Measurements from ENCODE around the gene LRMDA.

LRMDA gene

DNA sequence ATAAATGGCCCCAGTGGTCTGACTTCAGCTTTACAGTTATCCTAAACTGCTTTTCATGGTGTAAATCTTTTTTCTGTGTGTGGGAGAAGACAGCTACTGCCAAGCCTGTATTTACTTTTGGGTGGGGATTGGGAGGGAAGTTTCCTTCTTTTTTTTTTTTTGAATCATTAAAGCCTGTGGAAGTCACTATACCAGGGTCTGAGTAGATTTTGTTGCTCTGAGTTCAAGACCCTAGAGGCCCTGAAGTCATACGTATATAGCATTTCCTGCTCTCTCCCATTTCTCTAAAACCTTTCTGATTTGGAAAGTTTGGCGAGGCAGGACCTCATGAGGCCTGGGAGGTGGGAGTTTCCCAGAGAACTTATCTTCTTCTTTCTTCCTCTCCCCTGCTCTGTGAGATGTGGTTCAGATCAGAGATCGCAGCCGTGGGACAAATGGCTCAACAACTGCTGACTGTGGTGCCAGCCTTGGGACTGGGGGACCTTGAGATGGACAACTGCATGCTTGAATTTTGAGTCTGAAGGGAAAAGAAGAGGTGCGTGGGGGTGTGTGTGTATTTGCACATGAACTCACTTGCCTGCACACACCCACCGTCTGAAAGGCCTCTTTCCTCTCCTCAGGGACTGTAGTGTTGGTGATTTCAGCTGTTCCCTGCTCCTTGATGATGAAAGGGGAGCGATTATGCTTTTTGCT is 18.1 kb downstream of the LRMDA start:
- no peak for DNase-seq

- no peak for DNase-seq
These were observed 18.6 kb downstream of the LRMDA start for GRCh38 chr10:75450075-75450445.

DNA sequence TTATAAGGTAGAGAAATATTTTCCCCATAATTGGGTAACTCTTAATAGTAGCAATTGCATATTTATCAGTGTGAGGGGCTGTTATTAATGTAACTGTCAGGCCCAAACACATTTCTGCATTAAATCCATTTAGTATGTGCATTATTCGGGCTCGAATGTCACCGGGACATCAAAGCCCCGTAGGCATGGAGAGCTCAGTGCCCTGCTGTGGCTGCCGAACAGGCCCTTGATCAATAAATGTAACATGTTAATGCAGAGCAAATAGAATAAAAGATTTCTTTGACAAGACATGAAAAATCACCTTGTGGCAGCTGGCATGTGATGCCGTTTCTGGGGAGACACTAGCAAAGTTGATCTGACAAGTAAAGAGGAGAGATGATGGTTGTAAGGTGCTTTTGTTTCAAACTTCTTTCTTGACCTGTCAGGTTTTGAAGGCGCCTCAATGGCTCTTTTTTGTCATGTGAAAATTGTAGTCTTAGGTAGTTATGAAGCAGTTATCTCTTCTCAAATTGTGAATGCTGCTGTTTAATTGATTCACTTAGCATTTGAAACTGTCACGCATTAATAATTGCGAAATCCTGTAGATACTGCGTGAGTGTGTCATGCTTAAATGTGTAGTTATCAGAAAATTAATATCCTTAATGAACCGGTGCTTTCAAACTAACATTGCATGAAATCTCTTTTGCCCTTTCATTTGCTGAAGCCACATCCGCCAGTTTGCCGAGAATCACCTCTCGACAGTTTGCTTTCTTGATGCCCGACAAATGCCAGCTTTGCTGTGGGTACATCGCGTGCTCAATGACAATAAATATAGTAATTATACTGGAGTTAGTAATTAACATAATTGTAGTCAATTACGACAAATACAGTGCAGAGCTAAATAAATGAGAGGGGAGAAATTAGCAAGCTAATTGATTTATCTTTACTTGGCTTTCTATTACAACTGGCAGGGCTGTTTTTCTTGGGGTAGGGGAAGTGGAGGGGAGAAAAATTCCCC is 19.5 kb downstream of the LRMDA start:
- no peak for DNase-seq

DNA sequence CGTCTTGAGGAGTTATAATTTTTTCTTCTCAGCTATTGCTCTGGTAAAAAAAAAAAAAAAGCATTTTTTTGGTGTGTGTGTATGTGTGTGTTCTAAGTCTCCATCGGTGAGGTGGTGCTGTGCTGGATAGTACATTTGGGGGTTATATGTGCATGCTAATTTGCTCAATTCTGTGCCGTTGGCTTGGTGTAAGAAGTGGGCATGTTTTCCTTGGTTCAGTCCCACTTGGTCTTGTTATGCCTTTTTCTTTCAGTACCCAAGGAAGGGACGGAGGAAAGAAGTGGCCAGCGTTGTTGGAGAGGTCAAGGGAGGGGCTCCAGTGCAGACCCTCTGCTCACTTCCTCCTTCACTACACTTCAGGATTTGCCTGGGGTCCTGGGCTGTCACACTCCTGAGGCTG is 20.4 kb downstream of the LRMDA start:
- no peak for DNase-seq

DNA sequence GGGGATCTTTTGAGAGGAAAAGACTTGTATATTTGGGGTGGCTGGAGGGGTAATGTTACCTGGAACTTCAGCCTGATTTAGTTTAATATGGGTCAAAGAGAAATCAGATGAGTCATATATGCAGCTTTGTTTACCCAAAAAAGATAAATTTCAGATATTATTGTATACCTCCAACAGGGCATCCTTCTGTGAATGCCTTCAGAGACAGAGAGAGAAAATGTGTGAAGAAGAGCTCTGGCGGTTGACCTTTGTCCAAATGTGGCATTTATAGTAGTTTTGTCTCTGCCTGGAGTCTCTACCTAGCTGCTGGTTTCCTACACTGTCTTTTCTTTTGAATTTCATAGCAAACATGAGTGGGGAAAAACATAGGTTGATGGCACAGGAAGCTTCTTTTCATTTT is 21.6 kb downstream of the LRMDA start:
- DNase-seq = no peak

DNA sequence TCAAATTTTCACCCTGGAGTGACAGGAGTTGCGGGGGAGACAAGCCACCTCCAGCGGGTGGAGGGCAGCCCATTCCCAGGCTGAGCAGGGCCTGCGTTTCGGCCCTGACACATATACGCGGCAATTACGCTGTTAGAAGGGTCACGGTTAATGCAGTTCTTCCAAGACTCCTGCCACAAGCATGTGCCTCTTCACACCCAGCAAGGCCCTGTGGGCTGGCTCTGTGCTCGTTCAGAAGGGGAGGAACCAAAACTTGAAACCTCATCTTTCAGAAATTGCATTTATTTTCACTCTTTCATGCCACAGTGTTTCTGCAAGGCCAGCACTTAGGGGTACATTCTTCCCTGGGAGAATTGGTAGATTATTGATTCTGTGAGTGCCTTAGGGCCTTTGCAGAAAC is 24.7 kb downstream of the LRMDA start:
- no peak for DNase-seq

- DNase-seq = no peak
These were observed 28.6 kb downstream of the LRMDA start for GRCh38 chr10:75460059-75460458.

- no peak for DNase-seq
These were observed 30.5 kb downstream of the LRMDA start for GRCh38 chr10:75461672-75462649.

DNA sequence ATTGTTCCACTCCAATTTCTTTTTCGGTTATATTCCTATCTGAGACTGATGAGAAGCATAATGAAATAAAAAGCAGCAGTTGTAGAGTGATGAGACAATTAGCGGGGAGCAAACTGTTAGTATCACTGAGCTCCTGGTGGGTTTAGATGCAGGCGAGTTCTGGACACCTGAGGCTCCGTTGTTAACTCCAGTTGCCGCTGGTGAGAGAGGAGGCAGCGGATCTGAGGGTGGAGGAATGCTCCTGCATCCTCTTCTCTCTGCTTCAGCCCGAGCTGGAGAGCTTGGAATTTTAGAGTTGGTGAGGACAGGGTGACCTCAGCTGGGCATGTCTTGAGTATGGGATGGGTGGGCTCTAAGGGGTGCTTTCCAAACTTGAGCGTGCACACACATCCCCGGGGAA is 31.4 kb downstream of the LRMDA start:
- no peak for DNase-seq

GRCh38 chr10:75464478-75465449 is 33.3 kb downstream of the LRMDA start:
- DNase-seq = no peak

DNA sequence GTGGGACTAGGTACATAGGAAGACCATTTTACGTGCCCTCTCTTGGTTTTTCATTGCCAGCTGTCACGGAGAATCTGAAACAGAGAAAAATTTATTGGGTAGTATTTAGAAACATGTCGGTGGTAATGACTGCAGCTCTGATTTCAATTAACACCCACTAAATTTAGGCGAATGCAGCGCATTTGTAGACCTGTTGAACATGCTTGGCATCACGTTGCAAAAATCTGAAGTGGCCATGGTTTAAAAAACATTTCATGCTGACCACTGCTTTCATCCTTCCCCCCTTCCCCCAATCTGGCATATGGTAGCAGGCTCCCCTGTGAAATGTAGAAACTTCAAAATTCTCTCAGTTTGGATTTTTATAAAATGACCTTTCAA is 34.0 kb downstream of the LRMDA start:
- no peak for DNase-seq

DNA sequence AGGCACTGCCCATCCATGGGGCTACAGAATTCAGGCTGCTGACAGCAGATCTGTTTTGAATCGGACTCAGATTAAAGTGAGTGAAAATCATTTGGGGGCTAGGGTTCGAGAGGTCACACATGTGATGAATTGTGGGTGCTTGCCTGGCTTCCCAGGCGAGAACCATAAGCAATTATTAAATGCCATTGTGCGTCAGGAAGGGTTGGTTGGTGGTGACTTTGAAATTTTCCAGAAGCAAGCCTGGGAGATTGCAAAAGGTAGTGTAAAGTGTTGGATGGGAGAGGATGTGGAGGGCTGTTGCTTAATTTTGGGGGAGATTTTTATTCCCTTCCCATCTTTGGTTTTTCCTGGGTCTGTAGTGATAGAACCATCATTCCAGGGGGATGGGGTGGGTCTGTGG is 34.6 kb downstream of the LRMDA start:
- no peak for DNase-seq

DNA sequence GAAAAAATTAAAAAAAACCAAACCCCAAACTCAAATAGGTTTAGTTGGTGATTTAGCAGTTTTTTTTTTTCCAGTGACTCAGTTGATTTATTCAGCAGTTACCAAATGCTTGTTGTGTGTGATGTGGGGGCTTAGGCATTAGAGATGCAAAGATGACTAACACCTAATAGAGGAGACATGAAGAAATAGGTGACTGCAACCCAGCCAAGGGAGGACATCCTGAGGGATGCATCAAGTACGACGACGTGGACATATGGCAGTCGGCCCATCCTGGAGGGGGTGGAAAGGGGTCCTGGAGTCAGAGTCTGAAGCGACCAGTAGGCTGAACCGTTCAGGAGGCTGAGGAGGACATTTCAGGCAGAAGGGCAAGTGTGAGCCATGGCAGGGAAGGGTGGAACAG is 35.5 kb downstream of the LRMDA start:
- no peak for DNase-seq

DNA sequence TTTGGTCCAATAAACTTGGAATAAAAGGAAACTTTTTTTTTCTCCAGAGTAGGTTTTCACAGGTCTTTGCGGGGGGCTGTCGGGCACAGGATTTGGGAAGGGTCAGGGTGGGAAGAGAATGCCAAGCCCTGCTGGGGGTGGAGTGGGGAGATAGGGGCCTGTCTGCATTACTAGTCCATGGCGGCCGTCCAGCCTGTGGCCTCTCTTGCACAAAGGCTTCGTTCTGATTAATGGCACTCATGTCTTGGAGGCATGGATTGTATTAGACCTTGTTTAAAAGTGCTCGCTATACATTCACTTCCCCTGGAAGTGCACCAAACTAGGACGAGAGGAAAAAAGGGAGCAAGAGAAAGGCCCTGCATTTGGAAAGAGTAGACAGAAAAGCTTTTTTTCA is 37.2 kb downstream of the LRMDA start:
- DNase-seq = no peak

GRCh38 chr10:75469006-75469616 is 37.7 kb downstream of the LRMDA start:
- no peak for DNase-seq

DNA sequence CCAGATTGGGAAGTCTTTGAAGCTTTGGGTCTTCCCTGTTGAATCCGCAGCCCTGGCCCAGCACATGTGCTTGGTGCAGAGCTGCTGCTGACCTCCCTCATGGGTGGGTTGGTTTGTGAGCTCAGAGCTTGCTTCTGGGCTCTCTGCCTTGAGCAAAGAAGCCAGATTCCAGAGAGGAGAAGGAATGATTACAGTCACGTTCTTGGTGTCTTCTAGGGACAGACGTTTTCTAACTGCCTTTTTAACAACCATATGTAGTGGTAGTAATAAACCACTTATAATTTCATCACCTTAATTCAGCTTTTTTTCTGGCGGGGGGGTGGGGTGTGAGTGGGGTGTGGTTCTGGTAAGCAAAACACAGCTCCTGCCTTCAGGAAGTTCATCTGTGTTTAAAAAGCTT is 39.5 kb downstream of the LRMDA start:
- DNase-seq = no peak

- DNase-seq = no peak
These were observed 41.3 kb downstream of the LRMDA start for GRCh38 chr10:75472685-75473084.

DNA sequence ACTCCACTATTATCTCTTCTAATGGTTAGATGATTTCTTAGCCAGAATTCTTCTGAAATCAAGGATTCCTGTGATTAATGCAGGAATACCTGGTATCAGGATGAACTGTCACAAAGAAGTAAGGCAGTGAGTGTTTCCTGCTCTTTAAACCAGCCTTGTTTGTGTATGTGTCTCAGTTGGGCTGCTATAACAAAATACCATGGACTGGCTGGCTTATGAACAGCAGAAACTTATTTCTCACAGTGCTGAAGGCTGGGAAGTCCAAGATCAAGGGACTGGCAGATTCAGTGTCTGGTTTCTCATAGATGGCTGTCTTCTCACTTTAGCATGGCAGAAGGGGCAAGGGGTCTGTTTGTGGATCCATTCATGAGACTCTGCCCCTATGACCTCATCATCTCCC is 42.7 kb downstream of the LRMDA start:
- no peak for DNase-seq

- no peak for DNase-seq
These were observed 44.2 kb downstream of the LRMDA start for GRCh38 chr10:75475460-75476182.

DNA sequence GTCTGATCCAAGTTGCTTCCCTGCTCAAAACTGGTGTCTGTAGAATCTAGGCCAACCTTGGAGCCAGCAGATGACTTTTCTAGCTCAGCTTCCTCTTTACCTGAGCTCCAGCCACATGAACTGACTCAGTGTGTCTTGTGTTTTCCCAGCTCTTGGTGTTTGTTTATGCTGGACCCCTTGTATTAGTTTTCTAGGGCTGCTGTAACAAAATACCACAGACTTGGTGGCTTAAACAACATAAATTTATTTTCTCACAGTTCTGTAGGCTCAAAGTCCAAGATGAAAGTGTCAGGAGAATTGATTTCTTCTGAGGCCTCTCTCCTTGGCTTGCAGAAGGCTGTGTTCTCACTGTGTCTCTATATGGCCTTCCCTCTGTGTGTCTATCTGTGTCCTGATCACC is 45.1 kb downstream of the LRMDA start:
- no peak for DNase-seq

DNA sequence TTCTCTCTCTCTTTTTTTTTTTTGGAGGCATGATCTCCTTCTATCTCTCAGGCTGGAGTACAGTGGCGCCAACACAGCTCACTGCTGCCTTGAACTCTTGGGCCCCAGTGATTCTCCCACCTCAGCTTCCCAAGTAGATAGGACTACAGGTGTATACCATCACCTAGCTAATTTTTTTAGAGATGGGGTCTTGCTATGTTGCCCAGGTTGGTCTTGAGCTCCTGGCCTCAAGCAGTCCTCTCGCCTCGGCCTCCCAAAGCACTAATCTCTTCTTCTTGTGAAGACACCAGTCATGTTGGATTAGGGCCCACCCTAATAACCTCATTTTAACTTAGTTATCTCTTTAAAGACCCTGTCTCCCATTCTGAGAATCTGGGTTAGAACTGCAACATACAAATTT is 45.6 kb downstream of the LRMDA start:
- no peak for DNase-seq

Measured in stimulated activated naive CD4-positive, alpha-beta T cell (primary cell).